Measurements from ENCODE around the gene NTRK2. TPM values are rescaled to one million over a fixed set of nuclear protein-coding genes. Genes with fewer than 3 reads are reported as not detected.

NTRK2 gene
- total and polyA plus RNA-seq, 7 donors = 0.46 to 3.0 (median 2.1) TPM

- Histone ChIP-seq H3K4me1 (no peaks in the 10 kb centered on the region), H3K4me3 (no peak overlapping the region), H3K36me3 (no peaks in the 10 kb centered on the region), H3K27ac (no peak overlapping the region), H3K27me3 (no peaks in the 10 kb centered on the region), H3K9me3 (peaks cover 0 to 4% (median 1%) of the 10 kb centered on the region in 4 donors)
- DNase-seq = no peak
- no peak for TF ChIP-seq POLR2AphosphoS5 (IDR thresholded peaks at IDR 0.05)
- no peak for TF ChIP-seq EP300 (IDR thresholded peaks at IDR 0.05)
- TF ChIP-seq, protein P1, sequence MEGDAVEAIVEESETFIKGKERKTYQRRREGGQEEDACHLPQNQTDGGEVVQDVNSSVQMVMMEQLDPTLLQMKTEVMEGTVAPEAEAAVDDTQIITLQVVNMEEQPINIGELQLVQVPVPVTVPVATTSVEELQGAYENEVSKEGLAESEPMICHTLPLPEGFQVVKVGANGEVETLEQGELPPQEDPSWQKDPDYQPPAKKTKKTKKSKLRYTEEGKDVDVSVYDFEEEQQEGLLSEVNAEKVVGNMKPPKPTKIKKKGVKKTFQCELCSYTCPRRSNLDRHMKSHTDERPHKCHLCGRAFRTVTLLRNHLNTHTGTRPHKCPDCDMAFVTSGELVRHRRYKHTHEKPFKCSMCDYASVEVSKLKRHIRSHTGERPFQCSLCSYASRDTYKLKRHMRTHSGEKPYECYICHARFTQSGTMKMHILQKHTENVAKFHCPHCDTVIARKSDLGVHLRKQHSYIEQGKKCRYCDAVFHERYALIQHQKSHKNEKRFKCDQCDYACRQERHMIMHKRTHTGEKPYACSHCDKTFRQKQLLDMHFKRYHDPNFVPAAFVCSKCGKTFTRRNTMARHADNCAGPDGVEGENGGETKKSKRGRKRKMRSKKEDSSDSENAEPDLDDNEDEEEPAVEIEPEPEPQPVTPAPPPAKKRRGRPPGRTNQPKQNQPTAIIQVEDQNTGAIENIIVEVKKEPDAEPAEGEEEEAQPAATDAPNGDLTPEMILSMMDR (IDR thresholded peaks at IDR 0.05) = no peak
- no peak for TF ChIP-seq POLR2A (IDR thresholded peaks at IDR 0.05)
- WGBS, 2 donors = 79 to 86% methylated on average over 1 of the region's 1 CpG
- intact Hi-C loops (cut with DNase I) = no loop called here
Measured at GRCh38 chr9:84636436-84636835, 33.1 kb upstream of the NTRK2 start.

DNA sequence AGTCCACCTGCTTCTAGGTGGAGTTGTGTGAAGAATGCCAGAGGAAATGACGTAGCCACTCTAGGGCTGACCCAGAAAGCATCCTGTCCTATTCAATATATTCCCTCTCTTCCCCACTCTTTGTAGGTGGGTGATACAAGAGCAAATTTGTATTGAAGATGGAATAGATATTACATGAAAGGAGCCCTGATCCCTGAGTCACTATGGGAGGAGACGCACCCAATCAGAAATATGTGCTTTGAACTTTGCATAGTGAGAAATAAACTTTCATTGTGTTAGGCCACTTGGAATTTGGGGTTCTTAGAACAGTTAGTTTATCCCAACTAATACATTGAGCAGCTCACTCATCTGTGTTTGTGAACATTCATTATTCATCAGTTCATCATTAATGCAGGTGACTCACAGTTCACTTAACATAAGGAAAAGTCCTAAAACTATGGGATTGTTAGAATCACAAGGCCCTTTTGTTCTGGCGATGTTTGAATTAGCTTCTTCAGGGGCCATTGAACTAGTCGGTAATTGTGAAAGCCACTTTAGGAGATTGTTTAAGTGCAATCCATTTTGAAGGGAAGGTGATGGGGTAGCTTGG, 26.9 kb upstream of the NTRK2 start:
- TF ChIP-seq EP300 (IDR thresholded peaks at IDR 0.05) (no peak), POLR2A (IDR thresholded peaks at IDR 0.05) (no peak), POLR2AphosphoS5 (IDR thresholded peaks at IDR 0.05) (no peak)
- TF ChIP-seq, protein P1 (IDR thresholded peaks at IDR 0.05) = no peak
- no peak for DNase-seq
- intact Hi-C loops (cut with DNase I) = no loop called here
- Histone ChIP-seq H3K27me3 (no peaks in the 10 kb centered on the region), H3K36me3 (no peaks in the 10 kb centered on the region), H3K9me3 (peaks cover 0 to 4% (median 1%) of the 10 kb centered on the region in 4 donors), H3K4me1 (no peaks in the 10 kb centered on the region), H3K4me3 (no peak overlapping the region), H3K27ac (no peak overlapping the region)
- WGBS, 2 donors = 80 to 87% methylated on average over 4 of the region's 4 CpGs

DNA sequence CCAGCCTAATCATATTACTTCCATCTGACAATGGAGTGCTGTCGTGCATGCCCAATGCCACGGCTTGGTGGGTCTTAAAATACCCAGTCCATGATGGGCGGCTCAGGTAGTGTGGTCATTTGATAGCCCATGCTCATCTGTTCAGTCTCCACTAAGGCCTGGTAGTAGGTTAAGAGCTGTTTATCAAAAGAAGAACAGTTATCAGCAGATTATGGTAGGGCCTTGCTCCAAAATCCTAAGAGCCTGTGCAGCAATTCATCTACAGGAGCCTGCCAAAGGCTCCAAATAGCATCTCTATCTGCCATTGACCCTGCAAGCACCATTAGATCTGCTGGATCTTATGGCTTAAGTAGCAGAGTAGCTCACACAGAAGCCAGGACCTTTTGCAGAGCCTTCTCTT, 21.8 kb upstream of the NTRK2 start:
- no peak overlapping the region for H3K27ac ChIP-seq
- H3K36me3 ChIP-seq = no peaks in the 10 kb centered on the region
- DNase-seq = no peak
- WGBS, 2 donors = 94% methylated on average over 3 of the region's 3 CpGs
- H3K9me3 ChIP-seq = no peaks in the 10 kb centered on the region
- H3K27me3 ChIP-seq = no peaks in the 10 kb centered on the region
- intact Hi-C loops (cut with DNase I) = no loop called here
- no peak for TF ChIP-seq POLR2A (IDR thresholded peaks at IDR 0.05)
- TF ChIP-seq, protein P1 (IDR thresholded peaks at IDR 0.05) = no peak
- TF ChIP-seq EP300 (IDR thresholded peaks at IDR 0.05) = no peak
- TF ChIP-seq POLR2AphosphoS5 (IDR thresholded peaks at IDR 0.05) = no peak
- H3K4me1 ChIP-seq = no peaks in the 10 kb centered on the region
- no peak overlapping the region for H3K4me3 ChIP-seq

DNA sequence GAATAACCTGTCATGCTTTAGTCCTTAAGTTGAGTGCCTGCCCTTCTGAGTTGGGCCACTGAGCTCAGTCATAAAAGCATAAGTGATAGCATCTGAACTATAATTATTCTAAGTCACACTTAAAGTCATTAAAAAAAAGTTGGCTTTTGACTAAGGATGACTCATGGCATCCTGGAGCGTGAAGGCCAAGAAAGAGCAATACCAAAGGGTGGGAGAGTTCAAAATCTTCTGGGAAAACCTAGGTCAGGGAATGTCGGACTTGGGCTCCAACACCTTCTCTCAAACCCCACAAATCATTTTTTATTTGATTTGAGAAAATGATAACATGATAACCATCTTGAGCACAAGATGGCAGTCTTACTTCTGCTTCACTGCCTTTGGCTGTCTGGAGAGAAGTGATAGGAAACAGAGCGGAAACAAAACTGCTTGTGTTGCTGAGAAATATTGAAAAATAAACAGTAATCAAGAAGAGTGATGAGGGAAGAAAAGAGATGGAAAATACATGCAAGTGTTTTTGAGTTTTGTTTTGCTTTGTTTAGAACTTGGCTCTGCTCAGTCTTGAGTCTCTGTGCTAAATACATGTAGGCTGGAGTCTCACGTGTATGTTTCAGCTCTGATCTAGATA, 16.9 kb upstream of the NTRK2 start:
- H3K9me3 ChIP-seq = no peaks in the 10 kb centered on the region
- no peak overlapping the region for H3K27ac ChIP-seq
- intact Hi-C loops (cut with DNase I) = no loop called here
- no peaks in the 10 kb centered on the region for H3K4me1 ChIP-seq
- DNase-seq = no peak
- no peak overlapping the region for H3K4me3 ChIP-seq
- TF ChIP-seq, protein P1 (IDR thresholded peaks at IDR 0.05) = no peak
- no peak for TF ChIP-seq POLR2AphosphoS5 (IDR thresholded peaks at IDR 0.05)
- no peak for TF ChIP-seq EP300 (IDR thresholded peaks at IDR 0.05)
- TF ChIP-seq POLR2A (IDR thresholded peaks at IDR 0.05) = no peak
- no peaks in the 10 kb centered on the region for H3K27me3 ChIP-seq
- 37 to 56% methylated on average over 4 of the region's 4 CpGs for WGBS, 2 donors
- no peaks in the 10 kb centered on the region for H3K36me3 ChIP-seq
